K562 (cell line): ENCODE results near the gene NACC1. TPM values are rescaled to one million over a fixed set of nuclear protein-coding genes. Genes with fewer than 3 reads are reported as not detected.

Experiments
- ARHGAP35 ChIP-seq: fragments of 450-650 bp; IDR thresholded peaks from 2 replicates; pipeline ENCODE4 v1.6.1; 2018; ENCODE audit not compliant: partially characterized antibody
- ATF4 ChIP-seq: fragments of 450-650 bp; formaldehyde crosslinking; IDR thresholded peaks from 2 replicates; pipeline ENCODE4 v1.4.0; 2022; ENCODE audit warnings: mild to moderate bottlenecking, moderate library complexity
- HCFC1 ChIP-seq: IDR thresholded peaks from 2 replicates; pipeline ENCODE4 v1.6.1; 2012; ENCODE audit warnings: low read depth, low read length, improper control_type of control experiment
- HDAC6 ChIP-seq: IDR thresholded peaks from 2 replicates; pipeline ENCODE4 v1.6.1; 2012; ENCODE audit warnings: low read depth, mild to moderate bottlenecking, control low read depth, inconsistent platforms, low read length, moderate library complexity
- ILK ChIP-seq: fragments of 450-650 bp; IDR thresholded peaks from 2 replicates; pipeline ENCODE4 v1.6.1; 2016; ENCODE audit warnings: missing genetic modification characterization, low read depth, mild to moderate bottlenecking, missing compliant biosample characterization, moderate library complexity, borderline replicate concordance
- L3MBTL2 ChIP-seq: fragments of 450-650 bp; IDR thresholded peaks from 2 replicates; pipeline ENCODE4 v1.6.1; 2016; ENCODE audit warnings: mild to moderate bottlenecking, moderate library complexity
- MBD2 ChIP-seq: sonication (generic); IDR thresholded peaks from 2 replicates; pipeline ENCODE4 v1.6.1; 2016; ENCODE audit warnings: low read depth, borderline replicate concordance
- NFXL1 ChIP-seq: fragments of 450-650 bp; formaldehyde crosslinking; IDR thresholded peaks from 2 replicates; pipeline ENCODE4 v1.4.0; 2021; ENCODE audit warnings: mild to moderate bottlenecking
- PATZ1 ChIP-seq: fragments of 250-450 bp; sonication (Bioruptor Pico); IDR thresholded peaks from 2 replicates; pipeline ENCODE4 v1.5.0; 2020; ENCODE audit warnings: mild to moderate bottlenecking, borderline replicate concordance
- POLR2A ChIP-seq: fragments of 450-650 bp; conservative IDR thresholded peaks from 2 replicates; pipeline ENCODE4 v1.6.1; 2016
- POLR2G ChIP-seq: fragments of 200-400 bp; formaldehyde crosslinking; IDR thresholded peaks from 2 replicates; pipeline ENCODE4 v1.6.1; 2017; ENCODE audit warnings: low read depth, mild to moderate bottlenecking, antibody characterized with exemption, low read length, moderate library complexity
- SMAD2 ChIP-seq: fragments of 150-350 bp; IDR thresholded peaks from 2 replicates; pipeline ENCODE4 v1.6.1; 2014; ENCODE audit warnings: low read depth, mild to moderate bottlenecking, low read length
- TRIM25 ChIP-seq: fragments of 450-650 bp; IDR thresholded peaks from 2 replicates; pipeline ENCODE4 v1.7.0; 2016; ENCODE audit warnings: borderline replicate concordance
- ZNF253 ChIP-seq: fragments of 250-450 bp; sonication (Bioruptor Pico); conservative IDR thresholded peaks from 2 replicates; pipeline ENCODE4 v1.6.1; 2021; ENCODE audit warnings: mild to moderate bottlenecking
- ZNF586 ChIP-seq: fragments of 450-650 bp; formaldehyde crosslinking; conservative IDR thresholded peaks from 2 replicates; pipeline ENCODE4 v1.4.0; 2020; ENCODE audit warnings: mild to moderate bottlenecking, moderate library complexity
- ZNF740 ChIP-seq, 3 experiments: fragments of 200-800 bp in 1 of 3; sonication (Bioruptor generic) in 1 of 3; sonication (generic) in 1 of 3; formaldehyde crosslinking in 1 of 3; IDR thresholded peaks; 2 replicates each; pipeline versions ENCODE4 v1.6.1 to v1.8.0; 2016 to 2022; ENCODE audit warnings: mild to moderate bottlenecking in 2 of 3, missing compliant biosample characterization in 2 of 3, missing genetic modification characterization in 2 of 3, missing genetic modification reagents in 1 of 3
- ZNF75A ChIP-seq: fragments of 450-650 bp; formaldehyde crosslinking; IDR thresholded peaks from 2 replicates; pipeline ENCODE4 v1.4.0; 2020; ENCODE audit warnings: mild to moderate bottlenecking
- polyA plus RNA-seq, 8 experiments: library from polyadenylated mRNA; depleted of rRNA in 4 of 8; stranded (reverse) in 5 of 8; unstranded in 3 of 8; fragments of >200 nt; fragmentation: Nextera tagmentation in 2 of 8; fragmentation: Illumina TruSeq in 1 of 8; extraction: Ambion mirVana in 2 of 8; extraction: Trizol in 1 of 8; gene quantifications; 2 replicates each; pipeline versions ENCODE4 v1.2.1 to v1.2.3, GENCODE V29; 2011 to 2014; ENCODE audit warnings: inconsistent platforms in 1 of 8, missing spikeins in 1 of 8
- total RNA-seq, 7 experiments: library from RNA; depleted of rRNA in 6 of 7; stranded (reverse); fragments of >200 nt in 6 of 7; fragmentation: Illumina TruSeq in 2 of 7; extraction: Trizol in 2 of 7; gene quantifications; 2 replicates each; pipeline versions ENCODE4 v1.2.1 to v1.2.3, GENCODE V29; 2011 to 2021; ENCODE audit warnings: low replicate concordance in 1 of 7
- TF ChIP-seq, protein P1 (sequence below): fragments of 250-450 bp; sonication (Bioruptor Pico); IDR thresholded peaks from 2 replicates; pipeline ENCODE4 v1.8.0; 2021; ENCODE audit warnings: moderate library complexity, mild to moderate bottlenecking, inconsistent platforms
- TF ChIP-seq, protein P2 (sequence below): fragments of 250-450 bp; sonication (Bioruptor Pico); IDR thresholded peaks from 2 replicates; pipeline ENCODE4 v1.9.0; 2021; ENCODE audit warnings: mild to moderate bottlenecking, inconsistent platforms

NACC1 gene
- total and polyA plus RNA-seq, 9 of the 15 experiments (the other 6 are each of a cell fraction or from before 2014, with no cell fraction given): 0.04 to 96.6 (median 25.8) TPM

DNA sequence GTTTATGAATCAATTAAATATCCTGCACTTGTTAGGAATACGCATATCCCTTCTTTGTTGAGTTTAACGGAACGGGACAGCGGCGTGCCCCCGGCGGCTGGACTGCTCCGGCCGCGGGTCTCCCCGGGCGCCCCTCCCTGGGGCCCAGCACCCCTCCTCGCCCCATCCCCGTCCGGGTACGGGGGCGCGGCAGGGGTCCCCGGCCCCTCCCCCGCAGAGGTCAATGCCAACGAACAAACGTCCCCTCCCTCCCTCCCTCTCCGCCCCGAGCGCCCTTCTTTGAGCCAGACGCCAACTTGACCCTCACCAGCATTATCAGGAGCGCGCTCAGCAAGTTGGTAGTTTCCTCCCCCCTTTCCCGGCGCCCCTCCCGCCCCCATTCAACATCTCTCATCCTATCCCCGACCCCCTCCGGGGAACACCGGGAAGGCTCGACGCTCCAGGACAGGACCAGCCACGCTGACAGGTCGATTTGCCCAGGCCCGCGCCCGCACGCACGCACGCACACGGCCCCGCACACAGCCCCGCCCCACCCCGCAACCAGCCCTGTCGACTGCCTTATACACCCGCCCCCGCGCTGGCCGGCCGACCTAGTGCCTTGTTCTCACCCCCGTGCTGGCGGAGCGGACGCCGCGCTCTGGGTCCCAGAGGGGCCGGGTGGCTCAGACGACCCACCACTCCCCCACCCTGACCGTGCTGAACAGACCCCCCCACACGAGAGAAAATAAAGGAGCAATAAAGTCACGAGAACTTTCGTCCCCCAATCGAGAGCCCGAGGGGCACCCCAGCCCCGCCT lies 20.4 kb upstream of the NACC1 start (continued):
- peak; percentile 89 for TF ChIP-seq PATZ1 (CRISPR knock-in tag)
- TF ChIP-seq ZNF740 (CRISPR knock-in tag; IDR thresholded peaks at IDR 0.05): peak; percentile 84
- peak in 1 of 2 experiments; percentile 94; a peak in 1 of 4 replicates for TF ChIP-seq ZNF740 (tag; IDR thresholded peaks at IDR 0.05)
- TF ChIP-seq ILK: no peak
- no peak for TF ChIP-seq SMAD2
- peak; percentile 77; the same call in 1 of the 2 replicates for TF ChIP-seq ZNF586 (CRISPR knock-in tag)
- TF ChIP-seq POLR2G: peak; percentile 89
- TF ChIP-seq ARHGAP35: no peak
- 0 out of 2 replicates have a peak, but pooled peaks have one; percentile 41 for TF ChIP-seq MBD2
- TF ChIP-seq HDAC6: peak; percentile 78; the same call in 1 of the 2 replicates
- TF ChIP-seq TRIM25: no peak
- TF ChIP-seq ATF4: peak; percentile 63
- TF ChIP-seq, protein P1, sequence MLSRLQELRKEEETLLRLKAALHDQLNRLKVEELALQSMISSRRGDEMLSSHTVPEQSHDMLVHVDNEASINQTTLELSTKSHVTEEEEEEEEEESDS: no peak
- TF ChIP-seq ZNF75A (CRISPR knock-in tag): no peak
- TF ChIP-seq POLR2A: peak; percentile 72
- no peak for TF ChIP-seq HCFC1
- TF ChIP-seq NFXL1 (CRISPR knock-in tag): no peak
- TF ChIP-seq L3MBTL2: no peak
- TF ChIP-seq, protein P2, sequence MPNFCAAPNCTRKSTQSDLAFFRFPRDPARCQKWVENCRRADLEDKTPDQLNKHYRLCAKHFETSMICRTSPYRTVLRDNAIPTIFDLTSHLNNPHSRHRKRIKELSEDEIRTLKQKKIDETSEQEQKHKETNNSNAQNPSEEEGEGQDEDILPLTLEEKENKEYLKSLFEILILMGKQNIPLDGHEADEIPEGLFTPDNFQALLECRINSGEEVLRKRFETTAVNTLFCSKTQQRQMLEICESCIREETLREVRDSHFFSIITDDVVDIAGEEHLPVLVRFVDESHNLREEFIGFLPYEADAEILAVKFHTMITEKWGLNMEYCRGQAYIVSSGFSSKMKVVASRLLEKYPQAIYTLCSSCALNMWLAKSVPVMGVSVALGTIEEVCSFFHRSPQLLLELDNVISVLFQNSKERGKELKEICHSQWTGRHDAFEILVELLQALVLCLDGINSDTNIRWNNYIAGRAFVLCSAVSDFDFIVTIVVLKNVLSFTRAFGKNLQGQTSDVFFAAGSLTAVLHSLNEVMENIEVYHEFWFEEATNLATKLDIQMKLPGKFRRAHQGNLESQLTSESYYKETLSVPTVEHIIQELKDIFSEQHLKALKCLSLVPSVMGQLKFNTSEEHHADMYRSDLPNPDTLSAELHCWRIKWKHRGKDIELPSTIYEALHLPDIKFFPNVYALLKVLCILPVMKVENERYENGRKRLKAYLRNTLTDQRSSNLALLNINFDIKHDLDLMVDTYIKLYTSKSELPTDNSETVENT (CRISPR knock-in tag): 0 out of 2 replicates have a peak, but pooled peaks have one; percentile 17
- TF ChIP-seq ZNF253 (CRISPR knock-in tag): no peak
